Frontal cortex (tissue), 4 donors: ENCODE data around the gene ESPN. TPM values are rescaled to one million over a fixed set of nuclear protein-coding genes. Genes with fewer than 3 reads are reported as not detected.
A peak's percentile ranks its signal among the peaks of the same experiment; 100 is the strongest.

Experiments used
- DNase-seq, 2 donors: peaks; one replicate each; pipeline ENCODE4 v3.0.0; 2012; ENCODE audit warnings: low spot score in 2 of 2
- FAIRE-seq: peaks from 2 replicates; lab custom pipeline; 2012; peaks lifted over from hg19 to GRCh38; lab: Jason Lieb, UNC
- total RNA-seq: library from RNA; depleted of rRNA; stranded (reverse); fragments of >200 nt; gene quantifications from one replicate; pipeline ENCODE4 v1.2.3, GENCODE V29; 2014
- donor health status: control.
- donor health status: control.
- donor health status: control.

The ESPN gene
- total RNA-seq, 1 donor from 2014 or later = not detected

- DNase-seq = no peak
- no peak for FAIRE-seq
These were observed 49.6 kb downstream of the ESPN start for GRCh38 chr1:6473974-6474814.

GRCh38 chr1:6474815-6475282 is 50.3 kb downstream of the ESPN start:
- DNase-seq (no peak), FAIRE-seq (no peak)

DNA sequence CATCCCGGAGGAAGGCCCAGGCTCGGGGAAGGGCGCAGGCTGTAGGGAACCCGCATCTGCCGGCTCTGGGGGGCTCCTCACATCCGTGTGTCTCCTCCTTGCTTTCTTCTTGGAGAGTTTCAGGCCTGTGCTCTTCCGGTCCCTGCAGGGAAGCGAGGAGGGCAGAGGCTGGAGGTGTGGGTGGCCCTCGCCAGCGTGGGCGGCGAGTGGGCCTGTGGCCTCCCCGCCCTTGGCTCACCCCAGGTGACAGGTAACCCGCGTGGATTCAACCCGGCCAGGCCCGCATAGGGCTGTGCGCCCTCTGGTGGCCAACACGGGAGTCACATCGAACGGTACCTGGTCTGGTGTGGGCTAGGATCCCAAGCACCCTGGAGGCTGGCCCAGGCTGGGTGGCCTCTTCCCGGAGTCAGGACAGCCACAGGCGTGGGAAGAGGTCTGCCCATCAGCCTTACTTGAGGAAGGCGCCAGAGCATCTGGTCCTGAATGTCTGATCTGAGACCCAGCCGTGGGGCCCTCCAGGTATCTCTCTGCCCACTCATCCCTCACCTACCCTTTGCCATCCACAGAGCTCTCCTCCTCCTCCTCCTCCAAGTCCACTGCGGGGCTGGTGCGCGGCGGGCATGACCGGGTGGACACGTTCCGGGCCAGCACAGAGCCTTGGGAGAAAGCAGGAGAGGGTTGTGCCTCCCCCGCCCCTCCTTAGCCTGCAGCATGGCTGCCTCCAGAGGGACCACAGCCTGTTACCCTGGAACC is 51.0 kb downstream of the ESPN start:
- DNase-seq (peak; percentile 71 to 85), FAIRE-seq (no peak)

- FAIRE-seq (no peak), DNase-seq (no peak)
These were observed 51.9 kb downstream of the ESPN start for GRCh38 chr1:6476483-6476882.

DNA sequence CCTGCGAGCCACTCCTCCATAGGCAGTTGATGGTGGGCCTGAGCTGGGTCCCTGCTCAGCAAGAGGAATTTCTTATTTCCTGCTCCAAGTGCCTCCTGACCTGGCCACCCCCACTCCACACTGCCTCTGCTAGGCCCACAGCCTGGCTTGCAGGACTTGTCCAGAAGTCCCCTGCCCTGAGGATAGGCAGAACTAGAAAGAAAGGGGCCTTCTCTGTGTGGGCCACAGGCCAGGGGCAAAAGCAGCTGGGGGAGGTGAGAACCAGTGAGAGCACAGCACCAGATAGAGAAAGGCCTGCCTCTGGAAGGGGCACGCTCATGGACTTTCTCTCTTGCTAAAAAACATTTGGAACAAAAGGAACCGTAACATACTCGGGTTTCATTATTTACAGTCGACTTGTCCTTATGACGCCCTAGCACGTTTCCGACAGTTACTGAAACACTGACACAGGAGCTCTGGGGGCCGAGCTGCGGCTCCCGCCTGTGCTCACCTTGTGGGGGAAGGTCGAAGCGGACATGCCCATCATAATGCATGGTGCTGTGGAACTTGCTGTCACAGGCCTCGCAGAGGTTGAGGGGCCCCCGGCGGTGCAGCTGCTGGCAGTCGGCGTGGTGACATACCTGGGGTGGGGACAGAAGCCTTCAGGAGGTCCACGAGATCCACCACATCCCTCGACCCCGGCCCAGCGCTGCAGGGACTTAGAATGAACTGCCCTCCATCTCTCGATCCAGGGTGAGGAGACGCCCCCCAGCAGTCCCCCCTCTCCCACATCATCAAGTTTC is 52.7 kb downstream of the ESPN start:
- FAIRE-seq = no peak
- DNase-seq = no peak

GRCh38 chr1:6481820-6482219 is 57.2 kb downstream of the ESPN start:
- FAIRE-seq = no peak

DNA sequence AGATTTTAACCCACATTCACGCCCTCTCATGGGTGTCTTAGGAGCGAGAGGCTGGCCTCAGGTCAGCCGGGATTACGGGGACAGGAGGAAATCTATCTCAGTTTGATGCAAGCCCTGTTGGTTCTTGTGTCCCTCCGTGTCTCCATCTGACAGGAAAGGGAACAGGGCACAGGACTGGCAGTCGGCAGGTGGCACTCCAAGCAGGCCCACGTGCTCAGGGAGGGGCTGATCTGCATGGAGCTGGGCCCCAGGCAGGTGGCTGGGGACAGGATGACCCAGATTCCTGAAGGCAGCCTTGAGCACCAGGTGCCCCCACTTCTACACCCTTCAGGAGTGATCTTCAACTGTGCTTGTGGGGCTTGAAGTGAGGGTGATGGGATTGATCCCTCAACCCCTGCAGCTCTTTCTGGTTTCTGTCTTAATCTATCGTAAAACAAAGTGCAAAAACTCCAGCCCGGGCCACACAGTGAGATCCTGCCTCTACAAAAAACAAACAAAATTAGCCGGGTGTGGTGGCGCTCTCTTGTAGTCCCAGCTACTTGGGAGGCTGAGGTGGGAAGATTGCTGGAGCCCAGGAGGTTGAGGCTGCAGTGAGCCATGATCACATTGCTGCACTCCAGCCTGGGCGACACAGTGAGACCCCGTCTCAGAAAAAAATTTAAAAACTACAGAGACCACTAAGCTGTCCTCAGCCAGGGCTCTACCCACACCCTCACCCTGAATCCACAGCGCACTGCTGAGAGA is 58.6 kb downstream of the ESPN start:
- DNase-seq (no peak), FAIRE-seq (no peak)

More at GRCh38 chr1:6481820-6482219, 57.2 kb downstream of the ESPN start:
- no peak for DNase-seq

- no peak for DNase-seq
These were observed 59.2 kb downstream of the ESPN start for GRCh38 chr1:6483761-6484117.

DNA sequence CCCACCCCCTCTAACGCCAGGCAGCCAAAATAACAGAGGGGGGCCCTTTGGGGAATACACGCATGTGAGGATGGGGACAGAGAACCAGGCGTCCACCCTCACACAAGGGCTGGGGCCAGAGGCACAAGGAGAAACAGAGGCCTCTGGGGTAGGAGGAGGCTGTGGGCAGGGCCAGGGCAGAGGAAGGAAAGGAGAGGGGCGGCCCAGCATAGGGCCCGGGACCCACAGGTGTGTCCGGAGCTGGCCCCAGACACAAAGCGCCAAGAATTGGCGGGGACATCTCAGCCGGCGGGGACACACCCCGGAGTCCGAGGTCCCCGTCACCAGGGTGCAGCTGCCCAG is 60.2 kb downstream of the ESPN start:
- DNase-seq (no peak), FAIRE-seq (no peak)

More at GRCh38 chr1:6483761-6484117, 59.2 kb downstream of the ESPN start:
- no peak for FAIRE-seq

DNA sequence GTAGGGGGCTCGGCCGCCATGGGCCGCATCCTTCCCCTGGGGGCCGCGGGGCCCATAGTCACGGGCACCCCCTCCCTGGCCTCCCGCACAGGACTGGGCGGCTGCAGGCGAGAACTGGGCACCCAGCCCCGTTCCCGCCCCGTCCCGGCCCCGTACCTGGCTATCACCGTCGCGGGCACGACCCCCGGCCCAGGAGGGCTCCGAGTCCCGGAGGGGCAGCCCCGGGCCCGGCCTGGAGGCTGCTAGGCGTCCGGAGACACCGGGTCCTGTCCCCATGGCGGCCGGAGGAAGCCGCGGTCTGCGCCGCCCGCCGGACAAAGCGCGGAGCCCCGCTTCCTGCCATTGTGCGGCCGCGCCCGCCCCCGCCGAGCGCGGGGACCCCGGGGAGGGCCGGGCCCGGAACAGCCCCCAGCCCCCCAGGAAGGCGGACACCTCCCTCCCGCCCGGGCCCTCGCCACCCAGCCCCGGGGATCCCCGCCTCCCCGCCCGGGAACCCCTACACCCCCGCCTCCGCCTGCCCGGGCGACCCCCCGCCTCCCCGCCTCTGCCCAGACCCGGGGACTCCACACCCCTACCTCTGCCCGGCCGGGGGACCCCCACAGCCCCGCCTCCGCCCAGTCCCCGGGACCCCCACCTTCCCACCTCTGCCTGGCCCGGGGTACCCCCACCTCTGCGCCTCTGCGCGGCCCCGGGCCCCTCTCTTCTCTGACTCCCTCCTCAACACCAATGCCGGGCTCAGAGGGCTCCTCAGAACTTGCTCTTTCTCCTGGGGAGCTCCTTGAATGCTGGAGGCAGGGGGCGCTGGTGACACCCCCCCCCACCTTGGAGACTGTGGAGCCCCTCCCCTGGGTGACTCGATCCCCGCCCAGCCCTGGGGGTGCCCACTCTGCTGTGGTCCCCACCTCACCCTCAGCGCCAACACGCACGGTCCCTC is 60.9 kb downstream of the ESPN start:
- DNase-seq = no peak

GRCh38 chr1:6486433-6487011 is 61.9 kb downstream of the ESPN start:
- FAIRE-seq = no peak
- peak; percentile 80 to 90 for DNase-seq

More for the DNA sequence above, 60.9 kb downstream of the ESPN start:
- no peak for FAIRE-seq

DNA sequence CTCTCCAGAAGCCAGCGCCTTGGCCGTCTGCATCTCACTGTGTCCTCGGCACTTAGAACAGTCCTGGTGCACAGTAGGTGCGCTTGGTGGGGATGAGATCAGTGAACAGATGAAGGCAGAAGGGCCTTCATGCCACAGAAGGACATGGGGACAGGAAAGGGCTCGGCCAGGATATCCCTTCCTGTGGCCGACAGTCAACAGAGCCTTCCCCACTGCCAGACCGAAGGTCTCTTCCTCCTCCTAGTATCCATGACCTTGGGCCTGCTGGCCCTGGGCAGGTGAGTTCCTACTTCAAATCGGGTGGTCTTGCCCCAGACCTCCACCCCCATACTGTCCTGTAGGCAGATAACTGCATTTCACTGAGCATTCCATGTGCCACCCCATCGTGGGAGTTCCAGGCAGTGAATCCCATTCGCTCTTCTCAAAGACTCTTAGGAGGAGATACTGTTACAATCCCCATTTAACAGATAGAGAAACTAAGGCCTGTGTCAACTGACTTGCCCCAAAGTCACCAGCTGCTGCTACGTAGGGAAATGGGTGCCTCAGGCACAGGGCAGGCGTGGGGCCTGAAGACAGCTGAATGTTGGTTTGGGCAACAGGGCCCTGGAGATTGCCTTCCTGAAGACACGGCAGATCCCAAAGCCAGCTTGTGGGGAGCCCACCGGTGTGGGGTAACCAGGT is 63.4 kb downstream of the ESPN start:
- FAIRE-seq (no peak), DNase-seq (no peak)

GRCh38 chr1:6488602-6489382 is 64.2 kb downstream of the ESPN start:
- no peak for FAIRE-seq

DNA sequence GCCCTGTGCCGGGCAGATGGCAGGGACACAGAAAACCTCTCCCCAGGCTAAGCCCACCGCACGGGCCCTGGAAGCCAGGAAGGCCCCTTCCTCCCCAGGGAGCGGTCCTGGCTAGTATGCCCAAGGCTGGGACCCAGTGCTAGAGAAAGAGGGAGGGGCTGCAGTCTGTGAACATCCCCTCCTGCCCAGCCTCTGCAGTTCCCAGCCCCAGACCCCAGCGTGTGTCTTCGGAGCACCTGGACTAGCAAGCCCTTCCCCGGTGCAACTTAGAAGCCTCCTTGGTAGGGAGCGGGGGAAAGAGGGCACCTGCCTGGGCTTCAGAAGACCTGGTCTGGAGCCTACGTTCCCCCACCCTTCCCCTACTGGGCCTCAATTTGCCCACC is 64.8 kb downstream of the ESPN start:
- FAIRE-seq (no peak), DNase-seq (no peak)

More at GRCh38 chr1:6488602-6489382, 64.2 kb downstream of the ESPN start:
- no peak for DNase-seq

DNA sequence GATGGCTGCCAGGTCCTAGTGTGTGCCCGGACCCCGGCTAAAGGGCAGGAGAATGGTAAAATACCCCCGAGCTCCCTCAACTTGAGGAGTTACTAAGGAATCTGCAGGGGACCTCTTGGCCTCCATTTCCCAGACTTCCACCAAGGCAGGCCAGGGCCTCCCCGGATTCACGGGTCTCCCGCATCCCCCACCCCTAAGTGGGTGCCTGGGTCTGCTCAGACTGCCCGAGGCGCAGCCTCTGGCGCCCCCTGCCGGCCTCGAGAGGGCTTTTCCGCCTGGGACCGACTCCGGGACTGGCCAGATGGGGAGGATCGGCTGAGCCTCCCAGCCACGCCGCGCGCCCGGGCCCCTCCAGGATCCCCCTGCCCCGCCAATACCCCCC is 65.2 kb downstream of the ESPN start:
- no peak for FAIRE-seq

GRCh38 chr1:6490181-6491080 is 65.9 kb downstream of the ESPN start:
- DNase-seq = peak in 1 of 2 donors; percentile 71
- FAIRE-seq = no peak

More for the DNA sequence above, 65.2 kb downstream of the ESPN start:
- peak; percentile 77 to 85 for DNase-seq
